ENCODE data around the gene AP2A2. TPM values are rescaled to one million over a fixed set of nuclear protein-coding genes. Genes with fewer than 3 reads are reported as not detected.

Gene AP2A2
- total RNA-seq, 3 donors from 2014 or later: 44.6 to 112 (median 54.7) TPM

DNA sequence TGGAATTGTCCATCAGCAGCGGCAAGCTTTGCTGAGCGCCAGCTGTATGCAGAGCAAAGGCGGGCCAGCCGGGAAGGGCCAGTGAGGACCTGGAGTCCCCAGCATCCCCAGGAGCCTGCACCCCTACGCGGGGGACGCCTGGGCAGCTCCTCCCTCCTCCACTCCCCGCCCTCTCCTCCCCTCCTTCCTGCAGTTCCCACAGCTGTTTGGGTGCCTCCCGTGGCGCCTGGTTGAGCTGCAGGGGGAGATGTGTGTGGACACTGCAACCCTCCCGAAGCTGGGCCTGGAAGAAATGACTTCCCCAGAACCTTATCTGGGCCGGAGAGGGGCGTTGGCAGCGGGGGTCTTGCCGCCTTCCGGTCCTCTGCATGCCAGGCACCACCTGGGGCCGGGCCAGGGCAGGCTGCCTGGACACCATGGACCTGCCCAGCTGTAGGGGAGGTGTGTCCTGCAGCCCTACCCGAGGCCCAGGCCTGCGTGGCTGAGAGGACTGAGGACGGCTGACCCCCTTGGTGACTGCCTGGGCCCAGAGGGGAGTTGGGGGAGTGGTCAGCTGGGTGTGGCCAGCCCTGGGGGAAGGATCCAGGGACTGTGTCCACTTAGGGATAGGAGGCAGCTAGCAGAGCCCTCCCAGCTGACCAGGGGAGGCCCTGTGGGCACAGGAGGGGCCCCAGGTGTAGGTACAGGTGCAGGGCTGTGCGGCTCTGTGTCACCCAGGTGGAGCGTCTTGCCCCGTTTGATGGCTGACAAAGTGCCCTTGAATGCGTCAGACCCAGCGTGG is 127.6 kb downstream of the AP2A2 start:
- H3K9me3 ChIP-seq: no peaks in the 10 kb centered on the region
- TF ChIP-seq POLR2AphosphoS5 (IDR thresholded peaks at IDR 0.05): no peak
- TF ChIP-seq, protein P1, sequence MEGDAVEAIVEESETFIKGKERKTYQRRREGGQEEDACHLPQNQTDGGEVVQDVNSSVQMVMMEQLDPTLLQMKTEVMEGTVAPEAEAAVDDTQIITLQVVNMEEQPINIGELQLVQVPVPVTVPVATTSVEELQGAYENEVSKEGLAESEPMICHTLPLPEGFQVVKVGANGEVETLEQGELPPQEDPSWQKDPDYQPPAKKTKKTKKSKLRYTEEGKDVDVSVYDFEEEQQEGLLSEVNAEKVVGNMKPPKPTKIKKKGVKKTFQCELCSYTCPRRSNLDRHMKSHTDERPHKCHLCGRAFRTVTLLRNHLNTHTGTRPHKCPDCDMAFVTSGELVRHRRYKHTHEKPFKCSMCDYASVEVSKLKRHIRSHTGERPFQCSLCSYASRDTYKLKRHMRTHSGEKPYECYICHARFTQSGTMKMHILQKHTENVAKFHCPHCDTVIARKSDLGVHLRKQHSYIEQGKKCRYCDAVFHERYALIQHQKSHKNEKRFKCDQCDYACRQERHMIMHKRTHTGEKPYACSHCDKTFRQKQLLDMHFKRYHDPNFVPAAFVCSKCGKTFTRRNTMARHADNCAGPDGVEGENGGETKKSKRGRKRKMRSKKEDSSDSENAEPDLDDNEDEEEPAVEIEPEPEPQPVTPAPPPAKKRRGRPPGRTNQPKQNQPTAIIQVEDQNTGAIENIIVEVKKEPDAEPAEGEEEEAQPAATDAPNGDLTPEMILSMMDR (IDR thresholded peaks at IDR 0.05): no peak
- no peak for TF ChIP-seq POLR2A (IDR thresholded peaks at IDR 0.05)
- H3K4me1 ChIP-seq: peaks cover 0 to 4% of the 10 kb centered on the region in 2 donors
- peaks cover 0 to 17% of the 10 kb centered on the region in 2 donors for H3K27me3 ChIP-seq
- H3K36me3 ChIP-seq: no peaks in the 10 kb centered on the region
- intact Hi-C loops (cut with DNase I; ENCODE audit: low total_unique reads): loop anchor here (10.0 kb wide), 1 partner anchor 199 kb away; no protein-coding TSS in a partner anchor
- H3K27ac ChIP-seq: no peak overlapping the region
- no peak for DNase-seq (ENCODE audit: low spot score in 2 of 2)
- no peak overlapping the region for H3K4me3 ChIP-seq

DNA sequence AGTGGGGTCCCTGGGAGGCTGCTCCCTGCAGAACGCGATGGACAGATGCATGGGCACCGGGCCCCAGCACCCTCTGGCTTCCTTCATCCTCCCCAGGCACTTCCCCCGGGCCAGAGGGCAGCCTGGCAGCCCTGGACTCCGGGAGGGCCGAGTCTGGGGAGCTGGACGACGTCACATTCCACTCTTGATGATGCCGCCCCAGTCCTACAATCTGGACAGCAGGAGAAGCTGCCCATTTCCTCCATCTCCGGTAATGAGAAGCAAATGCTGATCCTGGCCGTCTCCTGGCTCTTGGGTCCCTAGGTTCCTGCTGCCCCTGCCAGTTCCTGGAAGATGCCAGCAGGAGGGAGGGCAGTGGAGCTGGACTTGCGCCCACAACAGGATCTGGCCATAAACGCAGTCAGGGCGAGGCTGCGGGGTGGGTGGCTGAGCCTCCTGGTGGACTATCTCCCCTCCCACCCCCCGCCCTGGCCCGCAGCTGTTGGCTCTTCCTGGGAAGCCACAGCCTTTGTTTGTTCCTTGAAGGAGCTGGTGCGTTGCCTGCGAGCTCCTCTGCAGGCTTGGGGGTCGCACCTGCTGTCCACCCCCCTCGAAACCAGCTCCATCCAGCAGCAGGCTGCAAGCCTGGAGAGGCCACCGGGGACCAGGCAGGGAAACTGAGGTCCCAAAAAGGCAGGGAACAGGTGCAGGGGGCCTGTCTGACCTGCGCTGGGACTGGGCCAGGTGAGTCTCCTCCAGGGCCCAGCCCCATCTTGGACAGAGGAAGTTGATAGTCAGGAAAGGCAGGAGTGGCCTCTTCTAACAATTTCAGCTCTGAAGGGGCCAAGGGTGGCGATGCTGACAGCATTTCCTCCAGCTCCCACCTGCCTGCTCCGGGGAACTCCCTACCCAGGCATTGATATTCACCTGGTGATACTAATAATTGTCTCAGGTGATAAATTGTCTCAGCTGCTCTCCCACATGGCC is 128.8 kb downstream of the AP2A2 start:
- intact Hi-C loops (cut with DNase I; ENCODE audit: low total_unique reads): loop anchor here (10.0 kb wide), 1 partner anchor 200 kb away; no protein-coding TSS in a partner anchor
- Histone ChIP-seq H3K4me1 (peaks cover 0 to 4% of the 10 kb centered on the region in 2 donors), H3K36me3 (no peaks in the 10 kb centered on the region), H3K9me3 (no peaks in the 10 kb centered on the region), H3K27me3 (peaks cover 0 to 13% of the 10 kb centered on the region in 2 donors), H3K4me3 (peak overlapping the region in 1 of 3 donors; percentile 31), H3K27ac (no peak overlapping the region)
- no peak for TF ChIP-seq POLR2A (IDR thresholded peaks at IDR 0.05)
- TF ChIP-seq, protein P1 (IDR thresholded peaks at IDR 0.05): no peak
- TF ChIP-seq POLR2AphosphoS5 (IDR thresholded peaks at IDR 0.05): no peak
- no peak for DNase-seq (ENCODE audit: low spot score in 2 of 2)

DNA sequence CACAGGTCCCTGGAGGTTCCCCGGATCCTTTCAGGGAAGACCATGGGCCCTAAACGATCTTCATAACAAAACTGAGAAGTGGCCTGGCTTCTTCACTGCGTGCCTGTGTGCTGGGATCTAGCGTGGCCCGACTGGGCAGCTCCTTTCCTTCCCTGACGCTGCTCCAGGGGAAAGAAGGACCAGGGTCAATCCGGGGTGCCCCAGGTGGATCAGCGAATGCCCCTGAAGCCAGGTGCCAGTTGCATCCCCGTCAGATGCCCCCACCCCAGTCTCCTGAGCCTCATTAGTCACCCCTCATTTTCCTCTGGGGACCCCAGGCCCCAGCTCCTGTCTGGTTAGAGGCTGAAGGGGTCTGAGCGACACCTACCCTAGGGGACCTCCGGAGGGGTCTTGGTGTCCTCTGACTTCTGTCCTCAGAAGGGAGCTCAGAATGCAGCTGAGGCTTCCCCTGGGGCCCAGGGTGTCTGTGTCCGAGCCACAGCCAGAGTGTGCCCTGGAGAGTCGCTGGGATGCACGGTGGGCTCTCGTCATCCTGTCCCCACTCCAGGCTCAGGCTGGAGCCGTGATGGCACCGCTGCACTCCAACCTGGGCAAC is 129.5 kb downstream of the AP2A2 start:
- no peak for DNase-seq (ENCODE audit: low spot score in 2 of 2)
- Histone ChIP-seq H3K4me3 (no peak overlapping the region), H3K27me3 (peaks cover 0 to 11% of the 10 kb centered on the region in 2 donors), H3K36me3 (no peaks in the 10 kb centered on the region), H3K9me3 (no peaks in the 10 kb centered on the region), H3K27ac (no peak overlapping the region), H3K4me1 (peaks cover 0 to 4% of the 10 kb centered on the region in 2 donors)
- intact Hi-C loops (cut with DNase I; ENCODE audit: low total_unique reads): loop anchor here (10.0 kb wide), 1 partner anchor 200 kb away; no protein-coding TSS in a partner anchor
- TF ChIP-seq POLR2AphosphoS5 (IDR thresholded peaks at IDR 0.05) (no peak), POLR2A (IDR thresholded peaks at IDR 0.05) (no peak)
- TF ChIP-seq, protein P1 (IDR thresholded peaks at IDR 0.05): no peak

DNA sequence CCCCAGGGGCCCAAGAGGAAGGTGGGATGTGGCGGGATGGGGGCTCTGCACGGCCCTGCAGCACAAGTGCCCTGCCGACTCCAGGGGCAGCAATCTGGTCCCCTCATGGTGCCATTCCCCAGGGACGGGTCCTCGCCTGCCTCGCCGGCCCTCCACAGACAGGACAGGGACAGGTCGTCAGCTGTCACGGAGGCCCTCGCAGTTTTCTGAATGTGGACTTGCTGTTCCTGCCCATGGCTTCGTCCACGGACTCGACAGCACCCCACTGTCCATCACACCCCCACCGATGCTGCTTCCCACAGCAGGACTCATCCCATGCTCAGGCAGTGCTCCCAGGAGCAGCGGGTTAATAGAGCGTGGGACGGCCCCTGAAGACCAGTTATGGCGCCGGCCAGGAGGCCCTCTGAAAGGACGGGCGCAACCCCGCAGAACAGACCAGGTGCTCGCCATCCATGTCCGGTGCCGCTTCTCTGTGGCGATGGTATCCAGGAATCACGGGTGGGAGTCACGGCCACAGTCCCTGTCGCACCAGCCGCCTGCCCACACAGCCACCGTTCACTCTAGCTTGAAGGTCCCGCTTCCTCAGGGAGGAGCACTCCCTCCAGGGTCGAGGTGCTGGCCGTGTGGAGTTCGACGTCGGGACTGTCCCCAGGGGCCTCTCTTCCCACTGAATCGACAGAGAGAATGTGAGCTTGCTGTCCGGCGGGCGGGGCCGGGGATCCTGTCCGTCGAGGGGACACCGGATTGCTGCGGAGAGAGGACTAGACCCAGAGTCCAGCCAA is 130.5 kb downstream of the AP2A2 start:
- intact Hi-C loops (cut with DNase I; ENCODE audit: low total_unique reads): loop anchor here (10.0 kb wide), 1 partner anchor 201 kb away; no protein-coding TSS in a partner anchor
- no peaks in the 10 kb centered on the region for H3K9me3 ChIP-seq
- H3K4me1 ChIP-seq: peaks cover 0 to 4% of the 10 kb centered on the region in 2 donors
- TF ChIP-seq, protein P1 (IDR thresholded peaks at IDR 0.05): no peak
- TF ChIP-seq POLR2AphosphoS5 (IDR thresholded peaks at IDR 0.05): no peak
- no peak for TF ChIP-seq POLR2A (IDR thresholded peaks at IDR 0.05)
- no peak overlapping the region for H3K4me3 ChIP-seq
- DNase-seq (ENCODE audit: low spot score in 2 of 2): peak in 1 of 2 donors; percentile 47
- H3K36me3 ChIP-seq: no peaks in the 10 kb centered on the region
- no peak overlapping the region for H3K27ac ChIP-seq
- peaks cover 0 to 11% of the 10 kb centered on the region in 2 donors for H3K27me3 ChIP-seq

All from breast epithelium (tissue), 4 donors.